SIG-M5 (cell line): Measurements from ENCODE around the gene ZSCAN22.
"Not testable (repeated sequence)": the region's sequence is repeated elsewhere in the genome, so short reads cannot be mapped to it uniquely, and the experiment has no call there.

Source experiments
- DNase-seq: peaks from one replicate; lab custom pipeline; 2025; lab: John Stamatoyannopoulos, UW

ZSCAN22 gene

GRCh38 chr19:58374200-58374599 is 47.4 kb downstream of the ZSCAN22 start:
- no peak for DNase-seq

- not testable (repeated sequence) for DNase-seq
These were observed 49.9 kb downstream of the ZSCAN22 start for GRCh38 chr19:58376724-58377123.

GRCh38 chr19:58379246-58379645 is 52.5 kb downstream of the ZSCAN22 start:
- DNase-seq = no peak

GRCh38 chr19:58380037-58380661 is 53.4 kb downstream of the ZSCAN22 start:
- DNase-seq = no peak

GRCh38 chr19:58380662-58381459 is 54.1 kb downstream of the ZSCAN22 start, which contains the start of gene ZNF837:
Gene ZNF837 (minus strand): TSS chr19:58381030. CDS start chr19:58369332, 11,698 bp downstream.
- DNase-seq = peak; percentile 95

DNA sequence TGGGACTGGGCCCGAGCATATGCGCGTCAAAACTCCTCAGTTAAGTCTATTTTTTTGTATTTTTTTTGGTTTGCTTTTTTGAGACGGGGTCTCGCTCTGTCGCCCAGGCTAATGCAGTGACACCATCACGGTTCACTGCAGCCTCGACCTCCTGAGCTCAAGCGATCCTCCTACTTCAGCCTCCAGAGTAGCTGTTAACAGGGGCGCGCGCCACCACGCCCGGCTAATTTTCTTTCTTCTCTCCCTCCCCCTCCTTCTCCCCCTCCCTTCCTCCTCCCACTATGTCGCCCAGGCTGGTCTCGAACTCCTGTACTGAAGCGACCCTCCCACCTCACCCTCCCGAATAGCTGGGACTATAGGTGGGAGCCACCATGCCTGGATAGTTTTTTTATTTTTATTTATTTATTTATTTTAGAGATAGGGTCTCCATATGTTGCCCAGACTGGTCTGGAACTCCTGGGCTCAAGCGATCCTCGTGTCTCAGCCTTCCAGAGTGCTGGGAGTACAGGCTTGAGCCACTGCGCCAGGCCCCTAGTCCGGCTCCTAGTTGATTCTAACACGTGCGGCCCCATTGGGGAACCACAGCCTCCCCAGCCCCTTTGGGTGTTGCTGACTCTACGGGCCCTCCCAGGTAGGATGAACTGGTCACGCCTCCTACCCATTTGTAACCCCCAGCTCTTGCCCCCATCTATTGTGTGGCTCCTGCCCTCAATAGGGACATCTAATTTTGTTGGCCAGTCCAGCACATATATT is 54.8 kb downstream of the ZSCAN22 start:
- DNase-seq = no peak

GRCh38 chr19:58382997-58383603 is 56.3 kb downstream of the ZSCAN22 start:
- DNase-seq = no peak

DNA sequence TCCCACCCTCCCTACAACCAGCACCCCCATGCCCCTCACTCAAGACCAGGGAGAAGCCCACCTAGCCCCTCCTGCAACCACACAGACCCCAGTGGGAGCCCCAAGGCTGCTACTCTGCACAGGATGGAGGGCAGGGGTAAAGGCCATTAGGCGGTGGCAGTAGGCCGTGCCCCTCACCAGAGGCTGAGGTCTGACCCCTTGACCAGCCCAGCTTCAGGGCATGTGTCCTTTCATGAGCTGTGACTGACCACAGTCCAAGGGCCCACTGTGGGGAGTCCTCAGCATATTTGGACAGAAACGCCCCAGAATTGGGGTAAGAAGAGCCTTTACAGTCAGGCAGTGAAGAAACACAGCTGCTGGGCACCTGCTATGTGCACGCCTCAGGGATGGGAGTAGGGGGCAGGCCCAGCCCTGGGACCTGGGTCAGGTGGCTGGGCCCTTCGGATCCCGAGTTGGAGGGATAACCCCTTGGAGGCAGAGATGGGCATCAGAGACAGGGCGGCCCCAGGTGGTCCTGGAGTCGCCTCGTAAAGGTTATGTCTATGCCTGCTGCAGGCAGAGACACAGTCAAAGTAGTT is 58.6 kb downstream of the ZSCAN22 start:
- DNase-seq = no peak

- no peak for DNase-seq
These were observed 59.2 kb downstream of the ZSCAN22 start for GRCh38 chr19:58385891-58386575.

- DNase-seq = peak; percentile 76
These were observed 60.0 kb downstream of the ZSCAN22 start, which contains the start of gene RPS5 for GRCh38 chr19:58386576-58387337. Gene RPS5 (plus strand): TSS chr19:58387269. CDS start chr19:58388138, 869 bp downstream.

- no peak for DNase-seq
These were observed 60.8 kb downstream of the ZSCAN22 start for GRCh38 chr19:58387338-58388174.

DNA sequence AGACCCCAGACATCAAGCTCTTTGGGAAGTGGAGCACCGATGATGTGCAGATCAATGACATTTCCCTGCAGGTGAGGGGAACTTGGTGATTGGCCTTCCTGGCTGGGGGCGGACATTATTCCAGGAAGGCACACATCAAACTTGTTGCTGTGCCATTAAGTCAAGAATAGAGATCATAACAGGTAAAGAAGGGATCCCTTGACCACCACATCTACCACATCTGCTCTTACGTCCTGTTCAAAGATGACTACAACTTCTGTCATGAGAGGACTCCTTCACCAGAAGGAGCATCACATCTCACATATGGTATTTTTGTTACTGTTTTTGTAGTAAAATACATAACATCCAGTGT is 61.4 kb downstream of the ZSCAN22 start:
- DNase-seq = no peak
